H9 (cell line): ENCODE measurements around the gene HAND1. TPM values are rescaled to one million over a fixed set of nuclear protein-coding genes. Genes with fewer than 3 reads are reported as not detected.

ENCODE experiments used
- DNase-seq: peaks from one replicate; pipeline ENCODE4 v3.0.0-alpha.2; 2017
- H2AFZ ChIP-seq: one replicate; pipeline ENCODE4 v1.6.1; 2013; ENCODE audit warnings: mild to moderate bottlenecking, low read length, control low read depth, moderate library complexity
- H2AK5ac ChIP-seq: 2 replicates; pipeline ENCODE4 v1.6.1; 2013; ENCODE audit warnings: low read length, control low read depth, mixed read lengths; ENCODE audit not compliant: insufficient read length
- H2BK120ac ChIP-seq: one replicate; pipeline ENCODE4 v1.6.1; 2013; ENCODE audit warnings: low read depth, mild to moderate bottlenecking, low read length, control low read depth, inconsistent platforms; ENCODE audit not compliant: poor library complexity, severe bottlenecking
- H2BK12ac ChIP-seq: 2 replicates; pipeline ENCODE4 v1.6.1; 2013; ENCODE audit warnings: low read length, control low read depth, mixed read lengths, low read depth; ENCODE audit not compliant: insufficient read length
- H2BK15ac ChIP-seq: 2 replicates; pipeline ENCODE4 v1.6.1; 2013; ENCODE audit warnings: low read depth, low read length, control low read depth
- H2BK20ac ChIP-seq: one replicate; pipeline ENCODE4 v1.6.1; 2013; ENCODE audit warnings: low read depth, mild to moderate bottlenecking, low read length, control low read depth, inconsistent platforms; ENCODE audit not compliant: poor library complexity, severe bottlenecking
- H2BK5ac ChIP-seq: 2 replicates; pipeline ENCODE4 v1.6.1; 2013; ENCODE audit warnings: low read length, control low read depth, mixed read lengths; ENCODE audit not compliant: insufficient read length
- H3K14ac ChIP-seq: 2 replicates; pipeline ENCODE4 v1.6.1; 2013; ENCODE audit warnings: low read length, control low read depth; ENCODE audit not compliant: insufficient read depth
- H3K18ac ChIP-seq: 2 replicates; pipeline ENCODE4 v1.6.1; 2013; ENCODE audit warnings: low read depth, mild to moderate bottlenecking, mixed read lengths, low read length, control low read depth; ENCODE audit not compliant: insufficient read length
- H3K23ac ChIP-seq: 2 replicates; pipeline ENCODE4 v1.6.1; 2013; ENCODE audit warnings: low read length, control low read depth, mixed read lengths, low read depth; ENCODE audit not compliant: insufficient read length
- H3K23me2 ChIP-seq: 2 replicates; pipeline ENCODE4 v1.6.1; 2013; ENCODE audit warnings: low read depth, mild to moderate bottlenecking, mixed read lengths, low read length, control low read depth; ENCODE audit not compliant: insufficient read length, poor library complexity, severe bottlenecking
- H3K27ac ChIP-seq: 2 replicates; pipeline ENCODE4 v1.5.1; 2013; ENCODE audit warnings: low read length, control low read depth, mixed read lengths, low read depth; ENCODE audit not compliant: insufficient read length
- H3K27me3 ChIP-seq: 2 replicates; pipeline ENCODE4 v1.6.1; 2013; ENCODE audit warnings: low read length, control low read depth, inconsistent platforms; ENCODE audit not compliant: insufficient read depth
- H3K4ac ChIP-seq: 2 replicates; pipeline ENCODE4 v1.6.1; 2013; ENCODE audit warnings: low read depth, mild to moderate bottlenecking, control low read depth, inconsistent platforms, low read length, moderate library complexity
- H3K4me1 ChIP-seq: 2 replicates; pipeline ENCODE4 v1.6.1; 2013; ENCODE audit warnings: low read length, control low read depth, inconsistent platforms; ENCODE audit not compliant: insufficient read depth
- H3K4me2 ChIP-seq: 2 replicates; pipeline ENCODE4 v1.6.1; 2013; ENCODE audit warnings: low read length, control low read depth, mixed read lengths; ENCODE audit not compliant: insufficient read length, insufficient read depth
- H3K56ac ChIP-seq: 2 replicates; pipeline ENCODE4 v1.6.1; 2013; ENCODE audit warnings: low read depth, mild to moderate bottlenecking, mixed read lengths, low read length, control low read depth; ENCODE audit not compliant: insufficient read length
- H3K79me1 ChIP-seq: 2 replicates; pipeline ENCODE4 v1.6.1; 2013; ENCODE audit warnings: low read depth, mild to moderate bottlenecking, moderate library complexity, low read length, control low read depth, inconsistent platforms; ENCODE audit not compliant: insufficient read depth, poor library complexity, severe bottlenecking
- H3K79me2 ChIP-seq: 2 replicates; pipeline ENCODE4 v1.6.1; 2013; ENCODE audit warnings: low read length, control low read depth, inconsistent platforms; ENCODE audit not compliant: insufficient read depth
- H3K9ac ChIP-seq: 2 replicates; pipeline ENCODE4 v1.6.1; 2013; ENCODE audit warnings: low read length, control low read depth, mixed read lengths; ENCODE audit not compliant: insufficient read length; ENCODE audit errors: extremely low read depth
- H3K9me3 ChIP-seq: one replicate; pipeline ENCODE4 v1.6.1; 2013; ENCODE audit warnings: low read depth, low read length, inconsistent platforms; ENCODE audit not compliant: control insufficient read depth
- H3T11ph ChIP-seq: one replicate; pipeline ENCODE4 v1.6.1; 2013; ENCODE audit warnings: mild to moderate bottlenecking, low read length, control low read depth, inconsistent platforms
- H4K20me1 ChIP-seq: one replicate; pipeline ENCODE4 v1.6.1; 2013; ENCODE audit not compliant: control insufficient read depth, insufficient read length, insufficient read depth
- H4K5ac ChIP-seq: 2 replicates; pipeline ENCODE4 v1.6.1; 2013; ENCODE audit warnings: low read depth, mild to moderate bottlenecking, mixed read lengths, low read length, control low read depth; ENCODE audit not compliant: insufficient read length
- H4K8ac ChIP-seq: replicated peaks from 2 replicates; pipeline ENCODE4 v1.6.1; 2013; ENCODE audit warnings: low read length, control low read depth, mixed read lengths, low read depth; ENCODE audit not compliant: insufficient read length
- H4K91ac ChIP-seq: 2 replicates; pipeline ENCODE4 v1.6.1; 2013; ENCODE audit warnings: low read depth, mild to moderate bottlenecking, moderate library complexity, mixed read lengths, low read length, control low read depth; ENCODE audit not compliant: insufficient read length
- H3K27ac Mint-ChIP-seq, 3 experiments: 2 replicates in 2 of 3; 3 replicates in 1 of 3; pipeline ENCODE4 v1.8.0; 2020 to 2021; ENCODE audit warnings: mixed read lengths in 3 of 3, mild to moderate bottlenecking in 1 of 3, moderate library complexity in 1 of 3
- H3K27me3 Mint-ChIP-seq: 2 replicates; pipeline ENCODE4 v1.8.0; 2021; ENCODE audit warnings: low read depth, mild to moderate bottlenecking, moderate library complexity, mixed read lengths
- H3K36me3 Mint-ChIP-seq, 3 experiments: 2 replicates in 2 of 3; 3 replicates in 1 of 3; pipeline ENCODE4 v1.8.0; 2020 to 2021; ENCODE audit warnings: low read depth in 3 of 3, mixed read lengths in 3 of 3; ENCODE audit not compliant: insufficient read depth in 1 of 3
- H3K4me1 Mint-ChIP-seq, 2 experiments: 2 replicates each; pipeline ENCODE4 v1.8.0; 2020; ENCODE audit warnings: mixed read lengths in 2 of 2
- H3K4me3 Mint-ChIP-seq, 2 experiments: 2 replicates in 1 of 2; 3 replicates in 1 of 2; pipeline ENCODE4 v1.8.0; 2020 to 2021; ENCODE audit warnings: mild to moderate bottlenecking in 2 of 2, mixed read lengths in 2 of 2, moderate library complexity in 1 of 2
- H3K9me3 Mint-ChIP-seq, 2 experiments: 2 replicates in 1 of 2; 3 replicates in 1 of 2; pipeline ENCODE4 v1.8.0; 2020; ENCODE audit warnings: mild to moderate bottlenecking in 2 of 2, mixed read lengths in 2 of 2, moderate library complexity in 1 of 2
- CTCF ChIP-seq: fragments of 200-600 bp; sonication (generic); conservative IDR thresholded peaks from 3 replicates; pipeline ENCODE4 v1.8.0; 2021; ENCODE audit warnings: antibody characterized with exemption, mild to moderate bottlenecking
- WGBS: extraction: QIAGEN DNeasy Blood & Tissue Kit; methylation state at CpG from one replicate; pipeline ENCODE4 v1.1.7; 2013; ENCODE audit warnings: missing lambda C conversion rate, low lambda C conversion rate, mixed read lengths; ENCODE audit not compliant: insufficient read length; ENCODE audit errors: extremely low coverage; 5-methylcytosine and 5-hydroxymethylcytosine counted together
- total RNA-seq: library from RNA; stranded (reverse); gene quantifications from 2 replicates; pipeline ENCODE4 v1.2.1, GENCODE V29; 2021

Gene HAND1
- total RNA-seq, 1 experiment from 2014 or later = not detected

DNA sequence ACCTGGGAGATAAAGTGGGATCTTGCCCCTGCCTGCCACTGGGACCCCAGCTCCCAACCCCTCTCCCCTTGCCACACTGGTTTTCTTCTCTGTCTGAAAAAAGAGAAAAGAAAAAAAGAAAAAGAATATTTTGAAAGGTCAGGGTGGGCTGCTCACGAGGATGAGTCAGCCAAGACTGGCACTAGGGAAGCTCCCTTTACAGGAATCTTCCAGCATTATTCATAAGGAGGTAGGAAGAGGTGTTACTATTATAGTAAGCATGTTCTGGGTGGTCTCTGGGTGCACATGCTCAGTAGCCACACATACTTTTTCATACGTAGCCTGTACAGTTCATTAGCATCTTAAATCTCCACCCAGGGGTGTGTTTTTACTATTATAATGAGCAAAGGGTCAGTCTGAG is 46.8 kb upstream of the HAND1 start:
- no peaks in the 10 kb centered on the region for H3K9me3 Mint-ChIP-seq
- peaks cover 26% of the 10 kb centered on the region for H3K27me3 Mint-ChIP-seq
- H2BK120ac ChIP-seq = no peak overlapping the region
- no peaks in the 10 kb centered on the region for H3K79me1 ChIP-seq
- H3K9me3 ChIP-seq = no peaks in the 10 kb centered on the region
- no peak overlapping the region for H2BK12ac ChIP-seq
- H4K5ac ChIP-seq = no peak overlapping the region
- H3K23me2 ChIP-seq = no peaks in the 10 kb centered on the region
- no peaks in the 10 kb centered on the region for H4K20me1 ChIP-seq
- H3K23ac ChIP-seq = no peak overlapping the region
- H2AFZ ChIP-seq = no peak overlapping the region
- no peak overlapping the region for H3K18ac ChIP-seq
- no peak overlapping the region for H3K4me2 ChIP-seq
- H3K79me2 ChIP-seq = no peaks in the 10 kb centered on the region
- H2BK20ac ChIP-seq = no peak overlapping the region
- no CpG with 5 or more reads among the region's 2 CpGs for WGBS
- H2BK5ac ChIP-seq = no peak overlapping the region
- H3K27ac ChIP-seq = no peak overlapping the region
- no peak overlapping the region for H3K56ac ChIP-seq
- no peak overlapping the region for H3T11ph ChIP-seq
- H4K91ac ChIP-seq = no peak overlapping the region
- no peak for DNase-seq
- no peak overlapping the region for H3K9ac ChIP-seq
- no peaks in the 10 kb centered on the region for H3K4me1 ChIP-seq
- no peak overlapping the region for H4K8ac ChIP-seq
- peaks cover 16 to 34% of the 10 kb centered on the region in 2 experiments for H3K4me1 Mint-ChIP-seq
- no peak overlapping the region for H3K4ac ChIP-seq
- H3K27ac Mint-ChIP-seq = no peak overlapping the region
- no peaks in the 10 kb centered on the region for H3K27me3 ChIP-seq
- no peak overlapping the region for H2BK15ac ChIP-seq
- H2AK5ac ChIP-seq = no peak overlapping the region
- H3K14ac ChIP-seq = no peak overlapping the region
- no peaks in the 10 kb centered on the region for H3K36me3 Mint-ChIP-seq
- H3K4me3 Mint-ChIP-seq = no peak overlapping the region
- no peak for TF ChIP-seq CTCF
